Immature natural killer cell (primary cell): ENCODE measurements around the gene ALOX5AP. TPM values are rescaled to one million over a fixed set of nuclear protein-coding genes. Genes with fewer than 3 reads are reported as not detected.

Experiments used
- DNase-seq, 3 donors: peaks; one replicate each; pipeline ENCODE4 v3.0.0; 2022; ENCODE audit warnings: mixed read lengths in 1 of 3
- H3K27ac Mint-ChIP-seq, 6 donors: one replicate each; pipeline ENCODE4 v1.8.0; 2020; ENCODE audit warnings: mixed read lengths in 6 of 6, mild to moderate bottlenecking in 5 of 6, inconsistent platforms in 4 of 6, moderate library complexity in 3 of 6
- H3K27me3 Mint-ChIP-seq, 3 donors: one replicate each; pipeline ENCODE4 v1.8.0; 2020 to 2021; ENCODE audit warnings: low read depth in 3 of 3, mild to moderate bottlenecking in 3 of 3, mixed read lengths in 3 of 3, moderate library complexity in 3 of 3, inconsistent platforms in 1 of 3
- H3K36me3 Mint-ChIP-seq, 3 donors: one replicate each; pipeline ENCODE4 v1.8.0; 2020; ENCODE audit warnings: mixed read lengths in 3 of 3, inconsistent platforms in 2 of 3, mild to moderate bottlenecking in 2 of 3
- H3K4me1 Mint-ChIP-seq, 2 donors: one replicate each; pipeline ENCODE4 v1.8.0; 2020; ENCODE audit warnings: inconsistent platforms in 2 of 2, mild to moderate bottlenecking in 2 of 2, mixed read lengths in 2 of 2, moderate library complexity in 1 of 2
- H3K4me3 Mint-ChIP-seq, 5 donors: one replicate each; pipeline ENCODE4 v1.8.0; 2020; ENCODE audit warnings: mild to moderate bottlenecking in 5 of 5, mixed read lengths in 5 of 5, inconsistent platforms in 3 of 5, moderate library complexity in 3 of 5
- H3K9me3 Mint-ChIP-seq, 6 donors: one replicate each; pipeline ENCODE4 v1.8.0; 2020; ENCODE audit warnings: mild to moderate bottlenecking in 6 of 6, mixed read lengths in 6 of 6, inconsistent platforms in 4 of 6, moderate library complexity in 3 of 6
- polyA plus RNA-seq, 3 donors: library from polyadenylated mRNA; unstranded; fragments of 300-500 nt; fragmentation: Illumina TruSeq; gene quantifications; one replicate each; pipeline ENCODE4 v1.2.3, GENCODE V29; 2021

The ALOX5AP gene
- polyA plus RNA-seq, 3 donors from 2014 or later, result 449 to 804 (median 530) TPM

DNA sequence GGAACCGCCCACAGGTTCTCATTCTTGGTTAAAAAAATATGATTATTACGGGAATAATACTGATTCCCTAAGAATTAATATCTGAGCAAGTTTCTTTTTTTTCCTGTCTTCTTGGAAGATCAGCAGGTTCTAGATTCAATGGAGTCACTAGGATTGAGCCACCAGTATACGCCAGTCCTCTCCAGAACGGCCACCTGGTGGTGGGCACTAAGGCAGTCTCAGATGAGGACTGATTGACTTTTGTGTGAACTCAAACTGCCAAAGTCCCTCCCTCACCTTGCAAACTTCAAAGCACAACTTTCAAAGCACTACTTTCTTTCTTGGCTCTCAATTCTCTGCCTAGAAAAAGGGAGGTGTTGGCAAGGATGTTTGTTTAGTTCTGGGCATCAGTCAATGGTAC, 33.3 kb upstream of the ALOX5AP start:
- peaks cover 0 to 6% (median 5%) of the 10 kb centered on the region in 3 donors for H3K27me3 Mint-ChIP-seq
- peaks cover 7 to 14% of the 10 kb centered on the region in 2 donors for H3K4me1 Mint-ChIP-seq
- H3K9me3 Mint-ChIP-seq, result no peaks in the 10 kb centered on the region
- H3K27ac Mint-ChIP-seq, result no peak overlapping the region
- peaks cover 0 to 4% (median 0%) of the 10 kb centered on the region in 3 donors for H3K36me3 Mint-ChIP-seq
- no peak for DNase-seq
- no peak overlapping the region for H3K4me3 Mint-ChIP-seq

DNA sequence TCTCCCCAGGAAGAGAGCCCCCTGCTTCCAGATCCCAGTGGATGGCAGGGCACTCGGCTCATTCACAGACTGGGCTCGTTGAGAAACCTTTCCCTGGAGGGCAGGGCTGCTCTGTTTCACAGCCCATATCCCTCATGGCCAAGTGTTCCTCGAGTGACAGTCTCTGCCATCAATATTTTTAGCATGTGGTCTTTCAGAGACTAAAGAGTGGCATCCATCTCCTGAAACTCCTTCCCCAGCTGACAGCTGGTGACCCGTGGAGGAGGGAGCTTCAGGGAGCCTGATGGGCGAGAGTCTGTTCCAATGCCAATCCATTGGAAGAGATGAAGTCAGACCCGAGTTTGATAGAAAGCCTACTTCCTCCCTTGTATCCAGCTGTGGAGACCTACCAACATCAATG, 30.7 kb upstream of the ALOX5AP start:
- H3K36me3 Mint-ChIP-seq, result peaks cover 0 to 4% (median 0%) of the 10 kb centered on the region in 3 donors
- no peak for DNase-seq
- no peaks in the 10 kb centered on the region for H3K9me3 Mint-ChIP-seq
- peaks cover 0 to 4% (median 3%) of the 10 kb centered on the region in 3 donors for H3K27me3 Mint-ChIP-seq
- H3K4me3 Mint-ChIP-seq, result no peak overlapping the region
- no peak overlapping the region for H3K27ac Mint-ChIP-seq
- no peaks in the 10 kb centered on the region for H3K4me1 Mint-ChIP-seq

DNA sequence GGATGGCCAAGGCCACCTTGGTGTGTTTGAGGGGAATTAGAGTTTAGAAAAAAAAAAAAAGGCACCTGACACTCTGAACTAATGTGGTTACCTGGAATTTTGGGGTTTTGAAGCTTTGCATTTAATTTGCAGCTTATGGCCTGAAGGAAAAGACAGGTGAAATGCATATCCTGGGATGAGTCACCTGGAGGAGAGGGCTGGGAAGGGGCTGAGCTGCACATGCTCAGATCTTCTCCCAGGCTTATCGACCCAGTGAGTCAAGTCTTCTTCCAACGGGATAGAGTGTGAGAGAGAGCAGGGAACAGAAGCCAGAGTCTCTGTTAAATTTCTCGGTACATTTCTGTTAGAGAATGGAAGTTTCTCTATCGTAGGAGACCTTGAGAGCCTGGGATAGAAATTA, 29.7 kb upstream of the ALOX5AP start:
- peaks cover 0 to 4% (median 0%) of the 10 kb centered on the region in 3 donors for H3K36me3 Mint-ChIP-seq
- H3K4me3 Mint-ChIP-seq, result no peak overlapping the region
- no peaks in the 10 kb centered on the region for H3K4me1 Mint-ChIP-seq
- H3K27ac Mint-ChIP-seq, result no peak overlapping the region
- no peaks in the 10 kb centered on the region for H3K9me3 Mint-ChIP-seq
- peaks cover 0 to 3% (median 2%) of the 10 kb centered on the region in 3 donors for H3K27me3 Mint-ChIP-seq
- no peak for DNase-seq

DNA sequence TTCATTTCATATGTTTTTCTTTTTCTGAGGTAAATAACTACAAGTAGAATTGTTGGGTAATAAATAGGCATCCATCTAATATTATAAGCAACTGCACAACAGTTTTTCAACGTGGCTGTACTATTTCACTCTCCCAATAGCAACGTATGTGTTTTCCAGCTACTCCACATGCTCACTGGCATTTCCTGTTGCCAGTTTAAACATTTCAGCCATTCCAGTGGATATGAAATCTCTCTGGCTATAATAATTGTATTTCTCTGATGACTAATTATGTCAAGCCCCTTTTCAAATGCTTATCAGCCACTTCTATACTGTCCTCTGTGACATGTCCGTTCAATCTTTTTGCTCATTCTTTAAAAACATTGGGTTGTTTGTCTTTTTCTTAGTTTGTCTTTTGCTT, 26.8 kb upstream of the ALOX5AP start:
- H3K4me3 Mint-ChIP-seq, result no peak overlapping the region
- peaks cover 0 to 2% (median 0%) of the 10 kb centered on the region in 6 donors for H3K9me3 Mint-ChIP-seq
- H3K27ac Mint-ChIP-seq, result no peak overlapping the region
- peaks cover 0 to 4% (median 0%) of the 10 kb centered on the region in 3 donors for H3K36me3 Mint-ChIP-seq
- H3K4me1 Mint-ChIP-seq, result peaks cover 12% of the 10 kb centered on the region in 2 donors
- DNase-seq, result no peak
- peaks cover 0 to 2% (median 0%) of the 10 kb centered on the region in 3 donors for H3K27me3 Mint-ChIP-seq

DNA sequence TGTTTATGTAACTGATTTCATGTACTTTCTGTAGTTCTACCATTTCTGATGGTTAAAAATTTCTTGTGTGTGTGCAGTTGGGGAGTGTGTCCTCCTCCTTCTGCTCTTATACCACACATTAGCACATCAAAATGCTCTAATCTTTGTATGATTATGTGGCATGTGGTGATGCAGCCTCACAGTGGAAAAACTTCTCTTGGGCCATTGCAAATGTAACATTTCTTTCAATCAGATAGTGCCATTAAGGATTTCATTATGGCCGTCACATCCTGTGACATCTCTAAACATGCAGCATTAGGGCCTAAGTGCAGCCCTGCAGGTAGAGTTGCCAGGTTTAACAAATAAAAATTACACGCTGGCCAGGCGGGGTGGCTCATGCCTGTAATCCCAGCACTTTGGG, 24.9 kb upstream of the ALOX5AP start:
- peaks cover 0 to 2% (median 0%) of the 10 kb centered on the region in 6 donors for H3K9me3 Mint-ChIP-seq
- no peak overlapping the region for H3K4me3 Mint-ChIP-seq
- H3K36me3 Mint-ChIP-seq, result no peaks in the 10 kb centered on the region
- H3K27ac Mint-ChIP-seq, result no peak overlapping the region
- no peak for DNase-seq
- peaks cover 0 to 2% (median 0%) of the 10 kb centered on the region in 3 donors for H3K27me3 Mint-ChIP-seq
- H3K4me1 Mint-ChIP-seq, result peaks cover 15 to 20% of the 10 kb centered on the region in 2 donors

DNA sequence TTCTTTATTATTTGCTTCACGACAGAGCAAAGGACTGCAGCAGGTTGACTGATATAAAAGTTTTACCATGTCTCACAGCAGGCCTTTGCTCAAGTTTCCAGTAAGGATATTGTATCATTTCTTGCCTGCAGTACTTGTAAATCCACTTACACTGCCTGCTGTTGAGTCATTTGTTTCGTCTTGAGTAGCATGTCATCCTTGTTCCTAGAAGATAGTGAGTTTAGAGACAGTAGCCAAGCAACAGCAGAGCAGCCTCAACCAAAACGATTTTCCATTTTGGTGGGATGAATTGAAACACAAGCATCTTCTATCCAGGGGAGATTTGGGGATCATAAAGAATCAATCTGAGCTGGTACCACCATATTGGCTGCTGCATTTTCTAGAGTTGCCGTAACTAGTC, 24.0 kb upstream of the ALOX5AP start:
- Mint-ChIP-seq H3K4me3 (no peak overlapping the region), H3K36me3 (no peaks in the 10 kb centered on the region), H3K27ac (peak overlapping the region in 1 of 6 donors; percentile 56), H3K9me3 (peaks cover 0 to 2% (median 0%) of the 10 kb centered on the region in 6 donors), H3K27me3 (peaks cover 0 to 2% (median 0%) of the 10 kb centered on the region in 3 donors), H3K4me1 (peaks cover 15 to 20% of the 10 kb centered on the region in 2 donors)
- DNase-seq, result no peak

DNA sequence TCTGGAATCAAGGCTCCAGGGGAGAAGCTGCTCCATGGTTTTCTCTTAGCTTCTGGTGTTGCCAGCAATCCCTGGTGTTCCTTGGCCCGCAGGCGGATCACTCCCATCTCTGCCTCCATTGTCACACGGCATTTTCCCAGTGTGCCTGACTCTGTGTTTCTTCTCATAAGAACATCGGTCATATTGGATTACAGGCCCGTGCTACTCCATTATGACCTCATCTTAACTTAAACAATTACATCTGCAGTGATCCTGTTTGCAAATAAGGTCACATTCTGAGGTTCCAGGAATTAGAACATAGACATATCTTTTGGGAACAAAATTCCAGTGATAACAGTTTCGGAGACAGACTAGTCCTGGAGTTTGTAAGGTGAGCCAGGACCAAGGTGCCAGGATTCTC, 23.5 kb upstream of the ALOX5AP start:
- H3K27ac Mint-ChIP-seq, result no peak overlapping the region
- H3K4me3 Mint-ChIP-seq, result no peak overlapping the region
- peaks cover 0 to 2% (median 2%) of the 10 kb centered on the region in 3 donors for H3K27me3 Mint-ChIP-seq
- peaks cover 15 to 20% of the 10 kb centered on the region in 2 donors for H3K4me1 Mint-ChIP-seq
- DNase-seq, result no peak
- H3K36me3 Mint-ChIP-seq, result no peaks in the 10 kb centered on the region
- H3K9me3 Mint-ChIP-seq, result peaks cover 0 to 2% (median 0%) of the 10 kb centered on the region in 6 donors

DNA sequence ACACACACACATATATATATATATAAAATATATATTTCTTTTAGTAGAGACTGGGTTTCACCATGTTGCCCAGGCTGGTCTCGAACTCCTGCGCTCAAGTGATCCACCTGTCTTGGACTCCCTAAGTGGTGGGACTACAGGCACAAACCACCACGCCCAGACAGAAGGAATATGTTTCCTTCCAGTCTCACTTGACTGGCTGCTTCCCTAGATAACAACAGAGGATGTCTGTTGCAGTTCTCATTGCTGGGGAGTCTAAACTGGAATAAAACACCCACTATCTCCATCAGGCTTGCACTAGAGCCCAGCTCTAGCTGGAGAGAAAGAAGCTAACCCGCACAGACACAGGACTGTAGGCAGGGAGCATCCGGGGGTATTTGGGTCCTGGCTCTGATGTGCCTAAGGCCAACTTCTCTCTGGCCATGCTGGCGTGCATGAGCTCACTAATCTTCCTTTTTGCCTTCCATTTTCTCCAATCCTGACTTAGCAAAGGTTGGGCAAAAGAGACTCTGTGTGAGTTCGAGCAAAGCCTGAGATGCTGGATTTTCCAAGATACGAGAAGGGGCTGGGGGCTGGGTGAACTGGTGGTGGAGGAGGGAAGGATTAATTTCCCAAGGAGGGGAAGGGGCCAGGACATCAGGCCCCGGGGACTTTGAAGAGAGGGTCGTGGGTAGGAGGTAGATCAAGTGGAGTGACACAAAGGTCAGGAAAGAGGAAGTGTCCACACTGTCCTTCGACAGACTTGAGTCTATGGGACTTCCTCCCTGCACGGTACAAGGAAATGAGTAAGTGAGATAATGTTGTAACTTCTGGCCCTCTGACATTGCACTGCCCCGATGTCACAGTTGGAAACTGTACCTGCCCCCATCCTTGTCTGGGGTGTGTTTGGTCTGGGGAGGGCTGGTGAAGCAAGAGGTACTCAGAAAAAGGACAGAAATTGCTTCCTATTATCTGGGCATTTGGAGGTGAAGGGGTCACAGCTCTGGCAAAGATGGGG, 22.5 kb upstream of the ALOX5AP start:
- no peaks in the 10 kb centered on the region for H3K36me3 Mint-ChIP-seq
- H3K27me3 Mint-ChIP-seq, result peaks cover 0 to 2% (median 2%) of the 10 kb centered on the region in 3 donors
- peak overlapping the region in 1 of 5 donors; percentile 9 for H3K4me3 Mint-ChIP-seq
- H3K27ac Mint-ChIP-seq, result peak overlapping the region in 5 of 6 donors; percentile 77 to 92 (median 90)
- peaks cover 15 to 20% of the 10 kb centered on the region in 2 donors for H3K4me1 Mint-ChIP-seq
- peak in 2 of 3 donors; percentile 28 to 41 for DNase-seq
- peaks cover 0 to 2% (median 0%) of the 10 kb centered on the region in 6 donors for H3K9me3 Mint-ChIP-seq

DNA sequence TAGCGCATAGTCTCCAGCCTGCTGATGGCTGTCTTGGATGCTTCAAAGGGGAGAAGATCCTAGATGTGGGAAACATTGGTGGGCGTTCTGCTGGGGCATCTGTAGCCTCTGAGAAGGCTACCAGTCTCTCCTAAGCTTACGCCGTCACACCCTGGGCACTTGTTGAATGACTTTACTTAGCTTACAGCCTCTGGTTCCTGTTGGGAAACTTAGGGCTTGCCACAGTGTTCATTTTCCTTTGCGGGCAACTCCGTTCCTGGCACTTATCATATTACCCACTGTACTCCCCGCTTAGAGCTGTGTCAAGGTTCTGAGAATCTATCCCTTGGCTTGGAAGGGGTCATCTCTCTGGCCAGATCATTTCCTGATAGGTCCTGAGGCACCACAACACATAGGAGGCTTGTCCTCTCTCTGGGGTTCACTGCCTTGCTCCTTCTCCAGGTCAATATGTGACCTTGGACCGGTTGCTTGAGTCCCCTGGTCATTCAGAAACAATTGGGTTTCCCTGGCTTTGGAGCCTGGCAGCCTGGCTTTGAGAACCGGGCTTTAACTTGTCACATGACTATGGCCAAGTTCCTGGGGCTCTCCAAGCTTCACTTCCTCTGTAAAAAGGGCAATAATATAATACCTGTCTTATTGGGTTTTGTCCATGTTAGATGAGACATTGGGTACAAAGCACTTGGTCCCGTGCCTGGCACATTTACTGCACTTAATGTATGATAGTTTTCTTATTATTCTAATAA, 20.5 kb upstream of the ALOX5AP start:
- DNase-seq, result no peak
- peaks cover 0 to 2% (median 0%) of the 10 kb centered on the region in 6 donors for H3K9me3 Mint-ChIP-seq
- H3K27ac Mint-ChIP-seq, result no peak overlapping the region
- no peaks in the 10 kb centered on the region for H3K36me3 Mint-ChIP-seq
- no peak overlapping the region for H3K4me3 Mint-ChIP-seq
- peaks cover 19 to 20% of the 10 kb centered on the region in 2 donors for H3K4me1 Mint-ChIP-seq
- peaks cover 0 to 2% (median 2%) of the 10 kb centered on the region in 3 donors for H3K27me3 Mint-ChIP-seq

DNA sequence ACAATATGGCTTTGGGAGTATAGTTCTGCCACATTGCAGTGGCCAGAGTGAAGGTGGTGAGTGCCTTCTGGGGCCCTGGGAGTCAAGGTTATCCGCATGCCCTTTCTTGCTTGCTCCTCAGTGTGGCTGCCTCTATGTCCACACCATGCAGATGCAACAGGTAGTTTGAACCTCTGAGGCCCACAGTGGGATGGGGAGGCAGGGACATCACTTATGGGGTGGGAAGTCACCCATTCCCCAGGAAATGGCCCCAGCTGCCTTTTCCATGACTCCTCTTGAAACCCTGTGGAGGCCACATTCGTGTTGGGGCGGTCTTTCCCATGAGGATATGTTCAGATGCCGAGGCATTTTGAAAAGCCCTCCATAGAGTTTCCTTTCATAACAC, 20.0 kb upstream of the ALOX5AP start:
- H3K9me3 Mint-ChIP-seq, result peaks cover 0 to 2% (median 0%) of the 10 kb centered on the region in 6 donors
- peaks cover 0 to 2% (median 2%) of the 10 kb centered on the region in 3 donors for H3K27me3 Mint-ChIP-seq
- H3K4me3 Mint-ChIP-seq, result no peak overlapping the region
- no peaks in the 10 kb centered on the region for H3K36me3 Mint-ChIP-seq
- H3K27ac Mint-ChIP-seq, result no peak overlapping the region
- peaks cover 23 to 25% of the 10 kb centered on the region in 2 donors for H3K4me1 Mint-ChIP-seq
- DNase-seq, result no peak

DNA sequence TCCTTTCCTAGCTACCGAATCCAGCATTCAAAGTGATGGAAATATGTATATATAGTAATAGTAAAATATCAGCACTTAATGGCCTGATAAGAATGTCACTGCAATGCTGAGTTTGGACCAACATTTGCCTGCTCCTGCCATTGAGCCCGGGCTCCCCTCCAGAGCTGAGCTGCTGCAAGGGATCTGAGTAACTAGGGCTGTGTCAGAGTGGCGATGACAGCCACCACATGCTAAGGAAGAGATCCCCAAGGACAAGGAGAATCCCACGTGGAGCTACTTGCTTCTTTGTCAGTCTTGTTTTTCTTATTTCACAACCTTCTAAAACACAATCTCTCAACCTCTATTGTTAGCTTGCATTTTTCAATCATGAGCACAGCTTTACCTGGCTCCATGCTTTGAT, 19.5 kb upstream of the ALOX5AP start:
- no peaks in the 10 kb centered on the region for H3K36me3 Mint-ChIP-seq
- no peak overlapping the region for H3K4me3 Mint-ChIP-seq
- H3K27me3 Mint-ChIP-seq, result peaks cover 0 to 2% (median 2%) of the 10 kb centered on the region in 3 donors
- DNase-seq, result no peak
- no peak overlapping the region for H3K27ac Mint-ChIP-seq
- peaks cover 0 to 2% (median 0%) of the 10 kb centered on the region in 6 donors for H3K9me3 Mint-ChIP-seq
- peaks cover 28 to 29% of the 10 kb centered on the region in 2 donors for H3K4me1 Mint-ChIP-seq

DNA sequence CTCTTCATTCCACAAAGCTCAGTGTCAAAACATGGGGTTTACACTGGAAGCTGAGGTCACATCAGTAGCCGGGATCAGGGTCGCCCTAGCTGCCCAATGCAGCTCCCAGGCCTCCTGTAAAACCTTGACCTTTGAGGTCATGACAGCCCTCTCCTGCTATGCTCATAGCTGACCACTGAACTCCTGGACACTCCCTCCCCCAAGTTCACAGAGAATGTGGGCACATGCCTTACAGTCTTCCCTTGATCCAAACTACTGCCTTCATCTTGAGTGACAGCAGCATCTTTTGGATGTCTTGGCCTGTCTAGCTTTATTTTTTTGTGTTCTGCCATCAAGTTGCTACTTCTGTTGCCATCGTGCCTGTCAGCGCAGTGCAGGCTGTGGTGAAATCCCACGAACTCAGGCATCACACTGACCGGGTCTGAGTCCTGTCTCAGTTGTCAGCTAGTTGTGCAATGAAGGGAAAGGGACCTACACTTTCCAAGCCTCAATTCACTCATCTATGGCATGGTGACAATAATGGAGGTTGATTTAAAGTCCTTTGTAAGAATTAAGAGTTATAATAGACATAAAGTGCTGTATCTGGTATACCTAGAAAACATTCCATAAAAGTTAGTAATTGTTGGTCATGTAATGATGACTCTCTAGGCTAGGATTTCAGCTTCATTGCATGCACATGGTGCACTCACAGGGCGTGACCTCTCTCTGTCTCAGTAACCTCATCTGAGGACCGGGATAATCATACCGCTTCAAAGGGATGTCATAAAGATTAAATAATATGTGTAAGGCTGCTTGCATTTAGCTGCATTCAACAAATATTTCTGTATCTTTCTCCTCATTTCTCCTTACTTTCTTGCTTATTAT, 16.4 kb upstream of the ALOX5AP start:
- Mint-ChIP-seq H3K9me3 (no peaks in the 10 kb centered on the region), H3K27ac (peak overlapping the region in 1 of 6 donors; percentile 51), H3K4me3 (no peak overlapping the region), H3K36me3 (no peaks in the 10 kb centered on the region), H3K27me3 (peaks cover 0 to 2% (median 0%) of the 10 kb centered on the region in 3 donors), H3K4me1 (peaks cover 28 to 29% of the 10 kb centered on the region in 2 donors)
- DNase-seq, result no peak

DNA sequence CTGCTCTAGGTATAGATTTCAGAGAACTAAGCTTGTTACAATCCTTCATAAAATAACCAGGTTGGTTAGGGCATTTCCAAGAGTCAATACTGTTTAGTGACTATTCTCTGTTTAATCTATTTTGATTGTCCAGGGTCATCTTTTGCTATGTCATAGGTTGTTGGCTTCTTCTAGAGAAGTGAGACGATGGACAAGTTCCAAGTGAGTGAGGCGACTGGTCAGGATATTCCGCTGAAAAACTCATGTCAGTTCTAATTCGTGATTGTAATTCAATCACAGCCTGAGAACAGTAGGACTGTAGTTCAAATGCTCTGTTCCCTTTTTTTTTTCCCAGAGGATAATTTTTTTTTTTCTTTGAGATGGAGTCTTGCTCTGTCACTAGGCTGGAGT, 15.8 kb upstream of the ALOX5AP start:
- Mint-ChIP-seq H3K27ac (peak overlapping the region in 1 of 6 donors; percentile 51), H3K36me3 (no peaks in the 10 kb centered on the region), H3K4me1 (peaks cover 28 to 29% of the 10 kb centered on the region in 2 donors), H3K27me3 (peaks cover 0 to 2% (median 0%) of the 10 kb centered on the region in 3 donors), H3K9me3 (no peaks in the 10 kb centered on the region), H3K4me3 (peak overlapping the region in 1 of 5 donors; percentile 7)
- DNase-seq, result no peak
